Measurements from ENCODE around the gene ZNF281. TPM values are rescaled to one million over a fixed set of nuclear protein-coding genes. Genes with fewer than 3 reads are reported as not detected.
"Not testable (repeated sequence)": the region's sequence is repeated elsewhere in the genome, so short reads cannot be mapped to it uniquely, and the experiment has no call there.

ZNF281 gene
- polyA plus RNA-seq, 1 donor (not counting 4 experiments of a cell fraction or from before 2014, with no cell fraction given), result 14.7 TPM

GRCh38 chr1:200415227-200415626 is 5.4 kb upstream of the ZNF281 start:
- TF ChIP-seq EZH2 (IDR thresholded peaks at IDR 0.05; ENCODE audit: low read length), result no peak
- TF ChIP-seq, protein P1, sequence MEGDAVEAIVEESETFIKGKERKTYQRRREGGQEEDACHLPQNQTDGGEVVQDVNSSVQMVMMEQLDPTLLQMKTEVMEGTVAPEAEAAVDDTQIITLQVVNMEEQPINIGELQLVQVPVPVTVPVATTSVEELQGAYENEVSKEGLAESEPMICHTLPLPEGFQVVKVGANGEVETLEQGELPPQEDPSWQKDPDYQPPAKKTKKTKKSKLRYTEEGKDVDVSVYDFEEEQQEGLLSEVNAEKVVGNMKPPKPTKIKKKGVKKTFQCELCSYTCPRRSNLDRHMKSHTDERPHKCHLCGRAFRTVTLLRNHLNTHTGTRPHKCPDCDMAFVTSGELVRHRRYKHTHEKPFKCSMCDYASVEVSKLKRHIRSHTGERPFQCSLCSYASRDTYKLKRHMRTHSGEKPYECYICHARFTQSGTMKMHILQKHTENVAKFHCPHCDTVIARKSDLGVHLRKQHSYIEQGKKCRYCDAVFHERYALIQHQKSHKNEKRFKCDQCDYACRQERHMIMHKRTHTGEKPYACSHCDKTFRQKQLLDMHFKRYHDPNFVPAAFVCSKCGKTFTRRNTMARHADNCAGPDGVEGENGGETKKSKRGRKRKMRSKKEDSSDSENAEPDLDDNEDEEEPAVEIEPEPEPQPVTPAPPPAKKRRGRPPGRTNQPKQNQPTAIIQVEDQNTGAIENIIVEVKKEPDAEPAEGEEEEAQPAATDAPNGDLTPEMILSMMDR (optimal IDR thresholded peaks at IDR 0.05 in 1 of 3, IDR thresholded peaks at IDR 0.05 in 1 of 3, conservative IDR thresholded peaks at IDR 0.05 in 1 of 3; ENCODE audit: extremely low read depth in 1 of 3, insufficient read depth in 2 of 3, low read length in 3 of 3), result no peak
- Histone ChIP-seq H4K20me1 (ENCODE audit: control insufficient read depth, extremely low read depth, insufficient read depth, low read length) (no peaks in the 10 kb centered on the region), H3K27ac (ENCODE audit: control insufficient read depth, insufficient read depth, low read length) (peak overlapping the region; percentile 99), H3K4me1 (ENCODE audit: control insufficient read depth, extremely low read depth, insufficient read depth, low read length) (peaks cover 19% of the 10 kb centered on the region), H3K9me3 (ENCODE audit: control insufficient read depth, low read depth, low read length) (no peaks in the 10 kb centered on the region), H3K4me3 (ENCODE audit: control insufficient read depth in 2 of 3, extremely low read depth in 1 of 3, insufficient read depth in 2 of 3, low read depth in 1 of 3, low read length in 3 of 3) (no peak overlapping the region), H3K36me3 (ENCODE audit: control insufficient read depth in 2 of 2, extremely low read depth in 1 of 2, insufficient read depth in 2 of 2, low read length in 2 of 2) (no peaks in the 10 kb centered on the region), H3K4me2 (ENCODE audit: control insufficient read depth, extremely low read depth, insufficient read depth, low read depth, low read length) (peak overlapping the region; percentile 88), H3K79me2 (ENCODE audit: control insufficient read depth, insufficient read depth, low read length) (no peaks in the 10 kb centered on the region), H3K9ac (ENCODE audit: control insufficient read depth, extremely low read depth, insufficient read depth, low read length) (peak overlapping the region; percentile 14), H3K9me1 (ENCODE audit: control insufficient read depth, extremely low read depth, insufficient read depth, low read length) (no peaks in the 10 kb centered on the region), H3K27me3 (ENCODE audit: control insufficient read depth, extremely low read depth, insufficient read depth, low read length) (no peaks in the 10 kb centered on the region), H2AFZ (ENCODE audit: control insufficient read depth, low read length) (no peak overlapping the region)
- dilution Hi-C loops (cut with MboI; ENCODE audit: extremely low pct_ligation_motif_present, low sequenced_read_pairs), result no loop called here
- FAIRE-seq, result peak; percentile 13
- no peak for DNase-seq (ENCODE audit: low read depth, low spot score)

DNA sequence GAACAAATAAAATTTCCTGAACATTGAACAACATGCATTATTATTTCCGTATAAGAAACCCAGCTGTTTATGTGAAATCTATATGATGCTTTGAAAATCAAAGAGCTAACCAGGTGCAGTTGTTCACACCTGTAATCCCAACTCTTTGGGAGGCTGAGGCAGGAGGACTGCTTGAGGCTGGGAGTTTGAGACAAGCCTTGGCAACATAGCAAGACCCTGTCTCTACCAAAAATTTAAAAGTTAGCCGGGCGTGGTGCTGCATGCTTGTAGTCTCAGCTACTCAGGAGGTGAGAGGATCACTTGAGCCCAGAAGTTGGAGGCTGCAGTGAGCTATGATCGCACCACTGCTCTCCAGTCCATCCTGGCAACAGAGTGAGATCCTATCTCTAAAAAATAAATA is 4.8 kb upstream of the ZNF281 start:
- no peak overlapping the region for H3K4me3 ChIP-seq (ENCODE audit: control insufficient read depth in 2 of 3, extremely low read depth in 1 of 3, insufficient read depth in 2 of 3, low read depth in 1 of 3, low read length in 3 of 3)
- no peaks in the 10 kb centered on the region for H3K27me3 ChIP-seq (ENCODE audit: control insufficient read depth, extremely low read depth, insufficient read depth, low read length)
- no peaks in the 10 kb centered on the region for H4K20me1 ChIP-seq (ENCODE audit: control insufficient read depth, extremely low read depth, insufficient read depth, low read length)
- H3K36me3 ChIP-seq (ENCODE audit: control insufficient read depth in 2 of 2, extremely low read depth in 1 of 2, insufficient read depth in 2 of 2, low read length in 2 of 2), result no peaks in the 10 kb centered on the region
- peaks cover 20% of the 10 kb centered on the region for H3K4me1 ChIP-seq (ENCODE audit: control insufficient read depth, extremely low read depth, insufficient read depth, low read length)
- no peaks in the 10 kb centered on the region for H3K9me3 ChIP-seq (ENCODE audit: control insufficient read depth, low read depth, low read length)
- no peak overlapping the region for H3K9ac ChIP-seq (ENCODE audit: control insufficient read depth, extremely low read depth, insufficient read depth, low read length)
- no peak overlapping the region for H3K4me2 ChIP-seq (ENCODE audit: control insufficient read depth, extremely low read depth, insufficient read depth, low read depth, low read length)
- H2AFZ ChIP-seq (ENCODE audit: control insufficient read depth, low read length), result no peak overlapping the region
- peak overlapping the region; percentile 27 for H3K27ac ChIP-seq (ENCODE audit: control insufficient read depth, insufficient read depth, low read length)
- no peak for FAIRE-seq
- H3K79me2 ChIP-seq (ENCODE audit: control insufficient read depth, insufficient read depth, low read length), result peaks cover 1% of the 10 kb centered on the region
- DNase-seq (ENCODE audit: low read depth, low spot score), result no peak
- TF ChIP-seq, protein P1 (optimal IDR thresholded peaks at IDR 0.05 in 1 of 3, IDR thresholded peaks at IDR 0.05 in 1 of 3, conservative IDR thresholded peaks at IDR 0.05 in 1 of 3; ENCODE audit: extremely low read depth in 1 of 3, insufficient read depth in 2 of 3, low read length in 3 of 3), result no peak
- TF ChIP-seq EZH2 (IDR thresholded peaks at IDR 0.05; ENCODE audit: low read length), result no peak
- H3K9me1 ChIP-seq (ENCODE audit: control insufficient read depth, extremely low read depth, insufficient read depth, low read length), result no peaks in the 10 kb centered on the region
- dilution Hi-C loops (cut with MboI; ENCODE audit: extremely low pct_ligation_motif_present, low sequenced_read_pairs), result no loop called here

GRCh38 chr1:200413766-200414165 is 3.9 kb upstream of the ZNF281 start:
- H3K9ac ChIP-seq (ENCODE audit: control insufficient read depth, extremely low read depth, insufficient read depth, low read length); H3K4me3 ChIP-seq (ENCODE audit: control insufficient read depth in 2 of 3, extremely low read depth in 1 of 3, insufficient read depth in 2 of 3, low read depth in 1 of 3, low read length in 3 of 3); H3K4me2 ChIP-seq (ENCODE audit: control insufficient read depth, extremely low read depth, insufficient read depth, low read depth, low read length); H3K9me3 ChIP-seq (ENCODE audit: control insufficient read depth, low read depth, low read length); dilution Hi-C loops (cut with MboI; ENCODE audit: extremely low pct_ligation_motif_present, low sequenced_read_pairs); FAIRE-seq; H3K36me3 ChIP-seq (ENCODE audit: control insufficient read depth in 2 of 2, extremely low read depth in 1 of 2, insufficient read depth in 2 of 2, low read length in 2 of 2); H3K27me3 ChIP-seq (ENCODE audit: control insufficient read depth, extremely low read depth, insufficient read depth, low read length); H3K27ac ChIP-seq (ENCODE audit: control insufficient read depth, insufficient read depth, low read length); DNase-seq (ENCODE audit: low read depth, low spot score); H3K9me1 ChIP-seq (ENCODE audit: control insufficient read depth, extremely low read depth, insufficient read depth, low read length); H4K20me1 ChIP-seq (ENCODE audit: control insufficient read depth, extremely low read depth, insufficient read depth, low read length); H2AFZ ChIP-seq (ENCODE audit: control insufficient read depth, low read length): not testable (repeated sequence)
- Histone ChIP-seq H3K4me1 (ENCODE audit: control insufficient read depth, extremely low read depth, insufficient read depth, low read length) (peaks cover 21% of the 10 kb centered on the region), H3K79me2 (ENCODE audit: control insufficient read depth, insufficient read depth, low read length) (peaks cover 10% of the 10 kb centered on the region)
